HL-60 (cell line): ENCODE measurements around the gene CEP95.

ENCODE experiments used
- DNase-seq, 2 experiments: peaks; one replicate each; pipeline ENCODE4 v3.0.0-alpha.2; 2010 to 2020; ENCODE audit warnings: low read depth in 1 of 2, low spot score in 1 of 2
- H3K27ac ChIP-seq: fragments of 250-450 bp; sonication (Bioruptor Pico); replicated peaks from 2 replicates; pipeline ENCODE4 v1.5.1; 2020; ENCODE audit warnings: mild to moderate bottlenecking, moderate library complexity
- H3K27me3 ChIP-seq: fragments of 250-450 bp; sonication (Bioruptor Pico); 2 replicates; pipeline ENCODE4 v1.5.1; 2021; ENCODE audit warnings: mild to moderate bottlenecking, moderate library complexity; ENCODE audit not compliant: insufficient read depth, poor library complexity, severe bottlenecking
- H3K4me3 ChIP-seq: replicated peaks from 2 replicates; pipeline ENCODE4 v1.5.1; 2011; ENCODE audit warnings: mild to moderate bottlenecking, control low read depth, low read length; ENCODE audit not compliant: insufficient read depth
- GABPA ChIP-seq: IDR thresholded peaks from 2 replicates; pipeline ENCODE4 v1.6.1; 2012; ENCODE audit warnings: low read depth
- POLR2AphosphoS5 ChIP-seq: IDR thresholded peaks from 2 replicates; pipeline ENCODE4 v1.6.1; 2012; ENCODE audit warnings: low read depth
- SPI1 ChIP-seq: IDR thresholded peaks from 2 replicates; pipeline ENCODE4 v1.6.1; 2012; ENCODE audit warnings: low read depth, mild to moderate bottlenecking, borderline replicate concordance
- TF ChIP-seq, protein P1 (sequence below): IDR thresholded peaks from 2 replicates; pipeline ENCODE4 v1.6.1; 2012; ENCODE audit warnings: low read depth; ENCODE audit not compliant: insufficient replicate concordance
- TF ChIP-seq, protein P2 (sequence below): IDR thresholded peaks from one replicate; pipeline ENCODE4 v1.5.1; 2011; ENCODE audit warnings: low read length, control low read depth, inconsistent platforms; ENCODE audit not compliant: insufficient read depth

The CEP95 gene

DNA sequence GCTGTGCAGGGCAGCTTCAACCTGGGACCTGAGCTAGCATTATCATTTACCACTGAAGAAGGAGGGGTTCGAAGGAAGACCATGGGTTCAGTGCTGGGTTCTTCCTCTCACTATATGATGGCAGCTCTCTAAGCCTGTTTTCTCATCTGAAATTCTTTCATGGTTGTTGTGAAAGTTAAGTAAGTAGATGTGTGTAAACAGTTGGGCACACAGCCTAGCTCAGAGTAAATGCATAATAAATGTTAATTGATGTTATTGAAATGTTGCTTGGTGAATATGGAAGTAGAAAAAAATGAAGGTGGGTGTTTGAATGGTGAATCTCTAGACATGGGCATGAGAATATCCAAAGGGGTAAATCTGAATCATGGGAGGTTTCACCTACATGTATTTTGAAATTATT, 9.1 kb downstream of the CEP95 start:
- H3K27me3 ChIP-seq: no peaks in the 10 kb centered on the region
- H3K27ac ChIP-seq: no peak overlapping the region
- H3K4me3 ChIP-seq: no peak overlapping the region
- no peak for DNase-seq
- TF ChIP-seq SPI1: no peak
- TF ChIP-seq, protein P1, sequence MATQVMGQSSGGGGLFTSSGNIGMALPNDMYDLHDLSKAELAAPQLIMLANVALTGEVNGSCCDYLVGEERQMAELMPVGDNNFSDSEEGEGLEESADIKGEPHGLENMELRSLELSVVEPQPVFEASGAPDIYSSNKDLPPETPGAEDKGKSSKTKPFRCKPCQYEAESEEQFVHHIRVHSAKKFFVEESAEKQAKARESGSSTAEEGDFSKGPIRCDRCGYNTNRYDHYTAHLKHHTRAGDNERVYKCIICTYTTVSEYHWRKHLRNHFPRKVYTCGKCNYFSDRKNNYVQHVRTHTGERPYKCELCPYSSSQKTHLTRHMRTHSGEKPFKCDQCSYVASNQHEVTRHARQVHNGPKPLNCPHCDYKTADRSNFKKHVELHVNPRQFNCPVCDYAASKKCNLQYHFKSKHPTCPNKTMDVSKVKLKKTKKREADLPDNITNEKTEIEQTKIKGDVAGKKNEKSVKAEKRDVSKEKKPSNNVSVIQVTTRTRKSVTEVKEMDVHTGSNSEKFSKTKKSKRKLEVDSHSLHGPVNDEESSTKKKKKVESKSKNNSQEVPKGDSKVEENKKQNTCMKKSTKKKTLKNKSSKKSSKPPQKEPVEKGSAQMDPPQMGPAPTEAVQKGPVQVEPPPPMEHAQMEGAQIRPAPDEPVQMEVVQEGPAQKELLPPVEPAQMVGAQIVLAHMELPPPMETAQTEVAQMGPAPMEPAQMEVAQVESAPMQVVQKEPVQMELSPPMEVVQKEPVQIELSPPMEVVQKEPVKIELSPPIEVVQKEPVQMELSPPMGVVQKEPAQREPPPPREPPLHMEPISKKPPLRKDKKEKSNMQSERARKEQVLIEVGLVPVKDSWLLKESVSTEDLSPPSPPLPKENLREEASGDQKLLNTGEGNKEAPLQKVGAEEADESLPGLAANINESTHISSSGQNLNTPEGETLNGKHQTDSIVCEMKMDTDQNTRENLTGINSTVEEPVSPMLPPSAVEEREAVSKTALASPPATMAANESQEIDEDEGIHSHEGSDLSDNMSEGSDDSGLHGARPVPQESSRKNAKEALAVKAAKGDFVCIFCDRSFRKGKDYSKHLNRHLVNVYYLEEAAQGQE: no peak
- no peak for TF ChIP-seq GABPA
- TF ChIP-seq POLR2AphosphoS5: no peak
- TF ChIP-seq, protein P2, sequence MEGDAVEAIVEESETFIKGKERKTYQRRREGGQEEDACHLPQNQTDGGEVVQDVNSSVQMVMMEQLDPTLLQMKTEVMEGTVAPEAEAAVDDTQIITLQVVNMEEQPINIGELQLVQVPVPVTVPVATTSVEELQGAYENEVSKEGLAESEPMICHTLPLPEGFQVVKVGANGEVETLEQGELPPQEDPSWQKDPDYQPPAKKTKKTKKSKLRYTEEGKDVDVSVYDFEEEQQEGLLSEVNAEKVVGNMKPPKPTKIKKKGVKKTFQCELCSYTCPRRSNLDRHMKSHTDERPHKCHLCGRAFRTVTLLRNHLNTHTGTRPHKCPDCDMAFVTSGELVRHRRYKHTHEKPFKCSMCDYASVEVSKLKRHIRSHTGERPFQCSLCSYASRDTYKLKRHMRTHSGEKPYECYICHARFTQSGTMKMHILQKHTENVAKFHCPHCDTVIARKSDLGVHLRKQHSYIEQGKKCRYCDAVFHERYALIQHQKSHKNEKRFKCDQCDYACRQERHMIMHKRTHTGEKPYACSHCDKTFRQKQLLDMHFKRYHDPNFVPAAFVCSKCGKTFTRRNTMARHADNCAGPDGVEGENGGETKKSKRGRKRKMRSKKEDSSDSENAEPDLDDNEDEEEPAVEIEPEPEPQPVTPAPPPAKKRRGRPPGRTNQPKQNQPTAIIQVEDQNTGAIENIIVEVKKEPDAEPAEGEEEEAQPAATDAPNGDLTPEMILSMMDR: no peak

DNA sequence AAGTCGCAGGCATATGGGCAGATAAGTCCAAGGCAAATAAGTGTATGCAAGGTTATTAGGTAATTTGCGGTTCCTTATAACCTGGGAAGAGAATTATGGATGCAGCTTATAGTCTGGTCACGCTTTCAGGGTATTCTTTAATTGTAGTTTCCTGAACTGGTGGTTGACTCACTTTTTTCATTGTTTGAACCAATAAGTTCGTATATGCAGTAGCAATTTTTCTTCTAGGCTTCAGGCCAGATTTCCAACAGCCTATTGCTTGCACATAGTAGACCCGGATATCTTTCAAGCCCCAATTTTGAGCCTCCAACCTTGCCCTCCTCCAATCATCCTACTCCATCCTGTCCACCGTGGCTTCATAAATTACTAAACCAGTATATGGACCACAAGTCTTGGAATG, 12.8 kb downstream of the CEP95 start:
- no peak overlapping the region for H3K27ac ChIP-seq
- TF ChIP-seq SPI1 (no peak), GABPA (no peak), POLR2AphosphoS5 (no peak)
- TF ChIP-seq, protein P2: no peak
- TF ChIP-seq, protein P1: no peak
- no peak for DNase-seq
- H3K27me3 ChIP-seq: no peaks in the 10 kb centered on the region
- no peak overlapping the region for H3K4me3 ChIP-seq

DNA sequence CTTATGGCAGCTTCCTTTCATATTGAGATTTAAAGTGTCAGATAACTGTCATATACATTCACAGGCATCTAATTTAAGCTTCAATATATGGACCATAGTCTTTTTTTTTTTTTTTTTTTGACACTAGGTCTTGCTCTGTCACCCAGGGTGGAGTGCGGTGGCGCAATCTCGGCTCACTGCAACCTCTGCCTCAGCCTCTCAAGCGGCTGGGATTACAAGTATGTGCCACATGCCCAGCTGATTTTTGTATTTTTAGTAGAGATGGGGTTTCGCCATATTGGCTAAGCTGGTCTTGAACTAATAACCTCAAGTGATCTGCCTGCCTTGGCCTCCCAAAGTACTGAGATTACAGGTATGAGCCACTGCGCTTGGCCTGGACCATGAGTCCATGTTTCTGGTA, 13.6 kb downstream of the CEP95 start:
- Histone ChIP-seq H3K4me3 (no peak overlapping the region), H3K27me3 (no peaks in the 10 kb centered on the region), H3K27ac (no peak overlapping the region)
- peak in 1 of 2 experiments; percentile 34 for DNase-seq
- TF ChIP-seq SPI1: no peak
- TF ChIP-seq, protein P1: no peak
- TF ChIP-seq POLR2AphosphoS5: no peak
- no peak for TF ChIP-seq GABPA
- TF ChIP-seq, protein P2: no peak
